Astrocyte of the spinal cord (primary cell): Measurements from ENCODE around the gene TSTD2.

Source experiments
- DNase-seq: peaks from one replicate; pipeline ENCODE4 v3.0.0; 2011; ENCODE audit warnings: low read depth, low spot score
- H3K4me3 ChIP-seq: 2 replicates; pipeline ENCODE4 v1.5.1; 2011; ENCODE audit warnings: low read depth, mild to moderate bottlenecking, low read length, moderate library complexity
- CTCF ChIP-seq: IDR thresholded peaks from 2 replicates; pipeline ENCODE4 v1.5.1; 2012; ENCODE audit warnings: low read depth, mild to moderate bottlenecking, low read length, inconsistent platforms
- in situ Hi-C: cut with HindIII; loops from 2 replicates; pipeline ENCODE4 v1.10.0; 2017; ENCODE audit warnings: low sequenced_read_pairs

Gene TSTD2

GRCh38 chr9:97635026-97635425 lies 1.9 kb upstream of the TSTD2 start:
- H3K4me3 ChIP-seq, result peak overlapping the region; percentile 77
- TF ChIP-seq CTCF, result no peak
- in situ Hi-C loops, result no loop called here
- DNase-seq, result no peak

- in situ Hi-C loops, result no loop called here
- no peak for TF ChIP-seq CTCF
- DNase-seq, result no peak
- peak overlapping the region; percentile 77 for H3K4me3 ChIP-seq
Measured at GRCh38 chr9:97633859-97634490, 807 bp upstream of the TSTD2 start.

- TF ChIP-seq CTCF, result no peak
- in situ Hi-C loops, result no loop called here
- DNase-seq, result no peak
- H3K4me3 ChIP-seq, result peak overlapping the region; percentile 77
Measured at GRCh38 chr9:97632248-97632984, 752 bp downstream of the TSTD2 start.

GRCh38 chr9:97630591-97630990 lies 2.6 kb downstream of the TSTD2 start:
- no peak for TF ChIP-seq CTCF
- no peak for DNase-seq
- in situ Hi-C loops, result no loop called here
- no peak overlapping the region for H3K4me3 ChIP-seq

- TF ChIP-seq CTCF, result no peak
- no peak overlapping the region for H3K4me3 ChIP-seq
- DNase-seq, result no peak
- in situ Hi-C loops, result no loop called here
Measured at GRCh38 chr9:97629156-97629555, 4.0 kb downstream of the TSTD2 start.

- no peak for DNase-seq
- no peak for TF ChIP-seq CTCF
- in situ Hi-C loops, result no loop called here
- H3K4me3 ChIP-seq, result no peak overlapping the region
Measured at GRCh38 chr9:97628668-97629067, 4.5 kb downstream of the TSTD2 start.
